Peyer's patch (tissue), 4 donors: ENCODE results near the gene VAV2.

ENCODE experiments used
- CTCF ChIP-seq, 6 experiments: fragments of 450-650 bp in 4 of 6; fragments of 200-600 bp in 2 of 6; sonication (generic) in 1 of 6; IDR thresholded peaks; one replicate each; pipeline ENCODE4 v1.5.1; 2017 to 2019; ENCODE audit warnings: antibody characterized with exemption in 6 of 6, mild to moderate bottlenecking in 3 of 6, moderate library complexity in 1 of 6
- POLR2A ChIP-seq, 2 donors: fragments of 450-650 bp; IDR thresholded peaks; one replicate each; pipeline ENCODE4 v1.5.1; 2017; ENCODE audit warnings: antibody characterized with exemption in 2 of 2, mild to moderate bottlenecking in 2 of 2, moderate library complexity in 2 of 2

- no peak for TF ChIP-seq POLR2A (IDR thresholded peaks at IDR 0.05)
- TF ChIP-seq CTCF (IDR thresholded peaks at IDR 0.05), result no peak
Observed at GRCh38 chr9:133927041-133927440, 65.1 kb downstream of the VAV2 start.
